Measurements from ENCODE around the gene BRICD5.

BRICD5 gene

GRCh38 chr16:2196162-2196980 is 14.3 kb downstream of the BRICD5 start, which contains the start of gene CASKIN1:
CASKIN1 (minus strand) TSS chr16:2196605; CDS start chr16:2196432, 173 bp downstream.
- DNase-seq = peak; percentile 32

GRCh38 chr16:2195322-2196161 is 15.1 kb downstream of the BRICD5 start:
- DNase-seq = no peak

GRCh38 chr16:2194852-2195321 is 15.8 kb downstream of the BRICD5 start:
- peak; percentile 55 for DNase-seq

GRCh38 chr16:2194166-2194834 is 16.4 kb downstream of the BRICD5 start:
- DNase-seq = no peak

- DNase-seq = no peak
Observed at GRCh38 chr16:2191446-2191706, 19.3 kb downstream of the BRICD5 start.

- DNase-seq = no peak
Observed at GRCh38 chr16:2190659-2191445, 19.8 kb downstream of the BRICD5 start.

- DNase-seq = no peak
Observed at GRCh38 chr16:2190002-2190658, 20.5 kb downstream of the BRICD5 start.

- DNase-seq = no peak
Observed at GRCh38 chr16:2189252-2189893, 21.3 kb downstream of the BRICD5 start.

GRCh38 chr16:2188395-2188794 is 22.3 kb downstream of the BRICD5 start:
- DNase-seq = no peak

GRCh38 chr16:2187212-2187611 is 23.5 kb downstream of the BRICD5 start:
- DNase-seq = no peak

GRCh38 chr16:2186505-2186904 is 24.2 kb downstream of the BRICD5 start:
- no peak for DNase-seq

- DNase-seq = no peak
Observed at GRCh38 chr16:2186064-2186463, 24.6 kb downstream of the BRICD5 start.

GRCh38 chr16:2184962-2185361 is 25.7 kb downstream of the BRICD5 start:
- no peak for DNase-seq

GRCh38 chr16:2184346-2184745 is 26.3 kb downstream of the BRICD5 start:
- no peak for DNase-seq

GRCh38 chr16:2183671-2184070 is 27.0 kb downstream of the BRICD5 start:
- no peak for DNase-seq

- no peak for DNase-seq
Observed at GRCh38 chr16:2181952-2182351, 28.7 kb downstream of the BRICD5 start.

- no peak for DNase-seq
Observed at GRCh38 chr16:2180962-2181923, 29.4 kb downstream of the BRICD5 start.

- DNase-seq = no peak
Observed at GRCh38 chr16:2180461-2180860, 30.2 kb downstream of the BRICD5 start.

- DNase-seq = no peak
Observed at GRCh38 chr16:2179576-2179975, 31.1 kb downstream of the BRICD5 start.

GRCh38 chr16:2179107-2179501 is 31.6 kb downstream of the BRICD5 start:
- no peak for DNase-seq
